Measurements from ENCODE around the gene KMT2E.
"Not testable (repeated sequence)": the region's sequence is repeated elsewhere in the genome, so short reads cannot be mapped to it uniquely, and the experiment has no call there.

Gene KMT2E

GRCh38 chr7:105003872-105004510 is 10.0 kb upstream of the KMT2E start:
- no peak for TF ChIP-seq CTCF (IDR thresholded peaks at IDR 0.05; ENCODE audit: borderline replicate concordance, insufficient read depth, low read depth, low read length)
- no peak overlapping the region for H3K4me3 ChIP-seq (ENCODE audit: low read depth, low read length)

- not testable (repeated sequence) for H3K4me3 ChIP-seq (ENCODE audit: low read depth, low read length)
Measured at GRCh38 chr7:105005006-105005405, 9.0 kb upstream of the KMT2E start.

- not testable (repeated sequence) for H3K4me3 ChIP-seq (ENCODE audit: low read depth, low read length)
Measured at GRCh38 chr7:105005486-105005885, 8.5 kb upstream of the KMT2E start.

GRCh38 chr7:105006367-105007136 is 7.5 kb upstream of the KMT2E start:
- no peak overlapping the region for H3K4me3 ChIP-seq (ENCODE audit: low read depth, low read length)
- TF ChIP-seq CTCF (IDR thresholded peaks at IDR 0.05; ENCODE audit: borderline replicate concordance, insufficient read depth, low read depth, low read length), result no peak

GRCh38 chr7:105007298-105007697 is 6.7 kb upstream of the KMT2E start:
- H3K4me3 ChIP-seq (ENCODE audit: low read depth, low read length), result no peak overlapping the region

GRCh38 chr7:105009667-105010503 is 4.1 kb upstream of the KMT2E start:
- TF ChIP-seq CTCF (IDR thresholded peaks at IDR 0.05; ENCODE audit: borderline replicate concordance, insufficient read depth, low read depth, low read length), result no peak
- peak overlapping the region; percentile 89 for H3K4me3 ChIP-seq (ENCODE audit: low read depth, low read length)

More at GRCh38 chr7:105007298-105007697, 6.7 kb upstream of the KMT2E start:
- TF ChIP-seq CTCF (IDR thresholded peaks at IDR 0.05; ENCODE audit: borderline replicate concordance, insufficient read depth, low read depth, low read length), result no peak

GRCh38 chr7:105010504-105011130 is 3.4 kb upstream of the KMT2E start:
- no peak for TF ChIP-seq CTCF (IDR thresholded peaks at IDR 0.05; ENCODE audit: borderline replicate concordance, insufficient read depth, low read depth, low read length)
- peak overlapping the region; percentile 89 for H3K4me3 ChIP-seq (ENCODE audit: low read depth, low read length)

Data from GM12875 (cell line).